GM21619 (cell line): ENCODE measurements around the gene SCYGR7.
"Not testable (repeated sequence)": the region's sequence is repeated elsewhere in the genome, so short reads cannot be mapped to it uniquely, and the experiment has no call there.

ENCODE experiments used
- ATAC-seq: cut with Tn5 transposase; IDR thresholded peaks from one replicate; pipeline ENCODE4 v1.9.1; 2021; ENCODE audit not compliant: unreplicated experiment

Gene SCYGR7

DNA sequence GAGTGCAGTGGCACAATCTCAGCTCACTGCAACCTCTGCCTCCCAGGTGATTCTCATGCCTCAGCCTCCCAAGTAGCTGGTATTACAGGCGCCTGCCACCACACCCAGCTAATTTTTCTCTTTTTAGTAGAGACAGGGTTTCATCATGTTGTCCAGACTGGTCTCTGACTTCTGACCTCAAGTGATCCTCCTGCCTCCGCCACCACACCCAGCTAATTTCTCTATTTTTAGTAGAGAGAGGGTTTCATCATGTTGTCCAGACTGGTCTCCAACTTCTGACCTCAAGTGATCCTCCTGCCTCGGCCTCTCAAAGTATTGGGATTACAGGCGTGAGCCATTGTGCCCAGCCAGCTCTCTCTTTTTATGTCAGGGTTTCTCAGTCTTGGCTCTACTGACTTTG lies 28.1 kb downstream of the SCYGR7 start:
- not testable (repeated sequence) for ATAC-seq

GRCh38 chr2:227759411-227760118 lies 31.4 kb downstream of the SCYGR7 start:
- ATAC-seq = no peak

GRCh38 chr2:227761740-227762476 lies 33.8 kb downstream of the SCYGR7 start:
- ATAC-seq = no peak

DNA sequence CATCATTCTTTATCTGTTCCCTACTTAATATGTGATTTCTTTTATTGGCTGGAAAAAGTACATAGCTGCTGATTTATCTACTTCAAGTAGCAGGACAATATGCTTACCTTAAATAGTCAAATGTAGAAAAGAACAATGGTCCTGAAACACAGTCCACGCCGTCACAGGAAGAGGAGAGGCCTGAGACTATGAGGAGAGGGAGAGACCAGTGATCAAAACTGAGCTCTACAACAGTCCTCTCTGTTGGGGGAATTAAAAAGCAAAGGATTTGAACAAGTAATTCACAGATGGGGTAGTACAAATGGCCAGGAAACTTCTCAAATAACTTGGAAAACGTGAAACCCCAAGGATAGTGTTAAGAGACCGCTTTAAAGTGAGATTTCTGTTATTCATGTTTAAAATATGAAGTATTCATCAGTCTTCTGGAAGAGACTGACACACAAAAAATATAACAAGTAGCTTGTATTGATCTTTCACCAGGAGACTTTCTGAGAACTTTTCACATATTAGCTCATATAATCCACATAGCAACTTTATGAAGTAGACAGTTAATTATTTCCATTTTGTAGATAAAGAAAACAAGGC lies 37.7 kb downstream of the SCYGR7 start:
- no peak for ATAC-seq

GRCh38 chr2:227766373-227766883 lies 38.3 kb downstream of the SCYGR7 start:
- ATAC-seq = peak; percentile 99

DNA sequence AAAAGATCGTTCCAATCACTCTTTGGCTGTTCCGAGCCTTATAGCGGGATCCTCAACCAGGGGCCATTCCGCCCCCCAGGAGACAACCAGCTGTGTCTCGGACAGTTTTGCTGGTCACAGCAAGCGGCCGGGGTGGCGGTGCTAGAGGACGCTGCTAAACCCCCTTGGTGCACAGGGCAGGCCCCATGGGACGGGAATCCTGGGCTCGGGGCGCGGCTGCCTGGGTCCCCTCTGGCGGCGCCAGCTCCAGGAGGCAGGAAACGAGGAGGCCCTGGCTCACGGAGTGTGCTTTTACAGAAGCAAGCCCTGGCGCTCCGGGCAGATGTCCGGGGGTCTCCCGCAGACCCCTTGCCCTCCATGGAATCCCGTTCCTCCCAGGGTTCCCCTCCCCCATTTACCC lies 39.7 kb downstream of the SCYGR7 start:
- ATAC-seq = no peak

- ATAC-seq = no peak
These were observed 44.1 kb downstream of the SCYGR7 start for GRCh38 chr2:227772197-227772661.

- ATAC-seq = no peak
These were observed 44.8 kb downstream of the SCYGR7 start for GRCh38 chr2:227772932-227773331.

- ATAC-seq = peak; percentile 51
These were observed 46.0 kb downstream of the SCYGR7 start for GRCh38 chr2:227774011-227774624.

GRCh38 chr2:227774895-227775842 lies 47.0 kb downstream of the SCYGR7 start:
- ATAC-seq = no peak
